ENCODE measurements around the gene PAK1IP1.

The PAK1IP1 gene

GRCh38 chr6:10681795-10682194, 13.0 kb upstream of the PAK1IP1 start:
- TF ChIP-seq POLR2A (IDR thresholded peaks at IDR 0.05; ENCODE audit: extremely low read depth, insufficient read length) (no peak), CTCF (IDR thresholded peaks at IDR 0.05; ENCODE audit: low read depth, low read length) (no peak), MYC (IDR thresholded peaks at IDR 0.05; ENCODE audit: low read depth, low read length) (no peak), MAX (IDR thresholded peaks at IDR 0.05; ENCODE audit: low read depth, low read length) (no peak)
- H3K4me3 ChIP-seq (ENCODE audit: low read depth, low read length): no peak overlapping the region
- DNase-seq (ENCODE audit: low read depth): no peak

GRCh38 chr6:10682355-10682988, 12.3 kb upstream of the PAK1IP1 start:
- DNase-seq (ENCODE audit: low read depth): no peak
- TF ChIP-seq MYC (IDR thresholded peaks at IDR 0.05; ENCODE audit: low read depth, low read length) (no peak), CTCF (IDR thresholded peaks at IDR 0.05; ENCODE audit: low read depth, low read length) (no peak), POLR2A (IDR thresholded peaks at IDR 0.05; ENCODE audit: extremely low read depth, insufficient read length) (no peak), MAX (IDR thresholded peaks at IDR 0.05; ENCODE audit: low read depth, low read length) (no peak)
- H3K4me3 ChIP-seq (ENCODE audit: low read depth, low read length): no peak overlapping the region

GRCh38 chr6:10684618-10685017, 10.2 kb upstream of the PAK1IP1 start:
- no peak for DNase-seq (ENCODE audit: low read depth)
- no peak overlapping the region for H3K4me3 ChIP-seq (ENCODE audit: low read depth, low read length)
- TF ChIP-seq CTCF (IDR thresholded peaks at IDR 0.05; ENCODE audit: low read depth, low read length) (no peak), POLR2A (IDR thresholded peaks at IDR 0.05; ENCODE audit: extremely low read depth, insufficient read length) (no peak), MAX (IDR thresholded peaks at IDR 0.05; ENCODE audit: low read depth, low read length) (no peak), MYC (IDR thresholded peaks at IDR 0.05; ENCODE audit: low read depth, low read length) (no peak)

GRCh38 chr6:10685092-10685915, 9.5 kb upstream of the PAK1IP1 start:
- DNase-seq (ENCODE audit: low read depth): no peak
- no peak overlapping the region for H3K4me3 ChIP-seq (ENCODE audit: low read depth, low read length)
- TF ChIP-seq CTCF (IDR thresholded peaks at IDR 0.05; ENCODE audit: low read depth, low read length) (no peak), MYC (IDR thresholded peaks at IDR 0.05; ENCODE audit: low read depth, low read length) (no peak), MAX (IDR thresholded peaks at IDR 0.05; ENCODE audit: low read depth, low read length) (no peak), POLR2A (IDR thresholded peaks at IDR 0.05; ENCODE audit: extremely low read depth, insufficient read length) (no peak)

GRCh38 chr6:10686901-10687300, 7.9 kb upstream of the PAK1IP1 start:
- DNase-seq (ENCODE audit: low read depth): no peak
- H3K4me3 ChIP-seq (ENCODE audit: low read depth, low read length): no peak overlapping the region
- TF ChIP-seq POLR2A (IDR thresholded peaks at IDR 0.05; ENCODE audit: extremely low read depth, insufficient read length) (no peak), CTCF (IDR thresholded peaks at IDR 0.05; ENCODE audit: low read depth, low read length) (no peak), MAX (IDR thresholded peaks at IDR 0.05; ENCODE audit: low read depth, low read length) (no peak), MYC (IDR thresholded peaks at IDR 0.05; ENCODE audit: low read depth, low read length) (no peak)

All from NB4 (cell line).